Spleen (tissue), 11 donors: ENCODE data around the gene RAB5B. TPM values are rescaled to one million over a fixed set of nuclear protein-coding genes. Genes with fewer than 3 reads are reported as not detected.

ENCODE experiments used
- DNase-seq: peaks from one replicate; pipeline ENCODE4 v3.0.0-alpha.2; 2020
- H3K27ac ChIP-seq, 8 donors: fragments of 200-600 bp; sonication (generic) in 7 of 8; 1 replicate in 4 of 8; 2 replicates in 4 of 8; pipeline versions ENCODE4 v1.5.0 to v1.8.0; 2016 to 2021; ENCODE audit warnings: inconsistent platforms in 4 of 8, mild to moderate bottlenecking in 4 of 8, moderate library complexity in 1 of 8
- H3K27me3 ChIP-seq, 7 donors: fragments of 200-600 bp; sonication (generic) in 6 of 7; replicated peaks in 1 of 7; 1 replicate in 4 of 7; 2 replicates in 3 of 7; pipeline versions ENCODE4 v1.5.0 to v1.8.0; 2016 to 2021; ENCODE audit warnings: inconsistent platforms in 3 of 7, mild to moderate bottlenecking in 1 of 7
- H3K36me3 ChIP-seq, 6 donors: fragments of 200-600 bp; sonication (generic) in 5 of 6; 1 replicate in 4 of 6; 2 replicates in 2 of 6; pipeline versions ENCODE4 v1.5.0 to v1.8.0; 2016 to 2021; ENCODE audit warnings: inconsistent platforms in 2 of 6
- H3K4me1 ChIP-seq, 6 donors: fragments of 200-600 bp; sonication (generic) in 5 of 6; 1 replicate in 3 of 6; 2 replicates in 3 of 6; pipeline versions ENCODE4 v1.5.0 to v1.8.0; 2016 to 2021; ENCODE audit warnings: inconsistent platforms in 3 of 6
- H3K4me3 ChIP-seq, 8 donors: fragments of 200-600 bp; sonication (generic) in 7 of 8; 1 replicate in 4 of 8; 2 replicates in 4 of 8; pipeline versions ENCODE4 v1.5.0 to v1.8.0; 2016 to 2021; ENCODE audit warnings: inconsistent platforms in 4 of 8, mild to moderate bottlenecking in 4 of 8, moderate library complexity in 2 of 8
- H3K9me3 ChIP-seq, 8 donors: fragments of 200-600 bp; sonication (generic) in 7 of 8; 1 replicate in 4 of 8; 2 replicates in 4 of 8; pipeline versions ENCODE4 v1.5.0 to v1.8.0; 2016 to 2021; ENCODE audit warnings: inconsistent platforms in 4 of 8
- POLR2A ChIP-seq, 3 donors: fragments of 450-650 bp; IDR thresholded peaks; one replicate each; pipeline ENCODE4 v1.5.1; 2017; ENCODE audit warnings: antibody characterized with exemption in 3 of 3, mild to moderate bottlenecking in 1 of 3
- POLR2AphosphoS5 ChIP-seq, 3 donors: sonication (generic); formaldehyde crosslinking; IDR thresholded peaks; one replicate each; pipeline ENCODE4 v1.5.1; 2017; ENCODE audit warnings: antibody characterized with exemption in 3 of 3
- WGBS, 5 donors: extraction: QIAGEN DNeasy Blood & Tissue Kit in 3 of 5; methylation state at CpG; one replicate each; pipeline versions ENCODE4 v1.1.5 to v1.1.7; 2013 to 2018; 5-methylcytosine and 5-hydroxymethylcytosine counted together
- intact Hi-C: fragments of 100-400 bp; cut with DNase I; formaldehyde crosslinking; loops from one replicate; pipeline ENCODE4 v1.15.0; 2023; ENCODE audit warnings: low total_unique reads
- polyA plus RNA-seq, 3 donors: library from polyadenylated mRNA; stranded (reverse); fragments of 200-250 nt; gene quantifications; one replicate each; pipeline ENCODE4 v1.2.1, GENCODE V29; 2013
- total RNA-seq, 7 donors: library from RNA; depleted of rRNA in 3 of 7; stranded (reverse); fragments of >200 nt in 3 of 7; fragmentation: NEBNext Ultra II Directional in 4 of 7; extraction: Animal tissue kit (Norgen Biotek cat#: 25700) in 4 of 7; gene quantifications; one replicate each; pipeline versions ENCODE4 v1.1.0 to v1.2.1, GENCODE V29; 2016 to 2021
- TF ChIP-seq, protein P1 (sequence below), 11 experiments: fragments of 200-600 bp in 7 of 11; fragments of 450-650 bp in 4 of 11; sonication (generic) in 4 of 11; IDR thresholded peaks in 8 of 11; conservative IDR thresholded peaks in 3 of 11; 1 replicate in 7 of 11; 2 replicates in 4 of 11; pipeline versions ENCODE4 v1.4.0 to v1.8.0; 2016 to 2021; ENCODE audit warnings: antibody characterized with exemption in 11 of 11, inconsistent platforms in 4 of 11, mild to moderate bottlenecking in 1 of 11
- donor health status: healthy with polysubstance abuse.
- donor health status: DM: no; HTN: no; CAD: no; lungs with moderate emphysema.
- donor health status: DM: no; HTN: no; CAD: no.
- donor health status: Bipolar disorder and iron deficiency.
- donor health status: healthy.
- donor health status: DM: no; HTN: no; CAD: no.
- donor health status: DM: yes; HTN: yes; CAD: no.

Gene RAB5B
- total and polyA plus RNA-seq, 10 donors: 30.9 to 101 (median 81.4) TPM

- 86 to 99% (median 93%) methylated on average over 4 of the region's 4 CpGs for WGBS, 5 donors
- Histone ChIP-seq H3K4me3 (no peak overlapping the region), H3K27me3 (no peaks in the 10 kb centered on the region), H3K4me1 (peaks cover 5 to 25% (median 19%) of the 10 kb centered on the region in 6 donors), H3K9me3 (no peaks in the 10 kb centered on the region), H3K36me3 (peaks cover 0 to 8% (median 0%) of the 10 kb centered on the region in 6 donors), H3K27ac (no peak overlapping the region)
- TF ChIP-seq POLR2A (IDR thresholded peaks at IDR 0.05) (no peak), POLR2AphosphoS5 (IDR thresholded peaks at IDR 0.05) (no peak)
- TF ChIP-seq, protein P1, sequence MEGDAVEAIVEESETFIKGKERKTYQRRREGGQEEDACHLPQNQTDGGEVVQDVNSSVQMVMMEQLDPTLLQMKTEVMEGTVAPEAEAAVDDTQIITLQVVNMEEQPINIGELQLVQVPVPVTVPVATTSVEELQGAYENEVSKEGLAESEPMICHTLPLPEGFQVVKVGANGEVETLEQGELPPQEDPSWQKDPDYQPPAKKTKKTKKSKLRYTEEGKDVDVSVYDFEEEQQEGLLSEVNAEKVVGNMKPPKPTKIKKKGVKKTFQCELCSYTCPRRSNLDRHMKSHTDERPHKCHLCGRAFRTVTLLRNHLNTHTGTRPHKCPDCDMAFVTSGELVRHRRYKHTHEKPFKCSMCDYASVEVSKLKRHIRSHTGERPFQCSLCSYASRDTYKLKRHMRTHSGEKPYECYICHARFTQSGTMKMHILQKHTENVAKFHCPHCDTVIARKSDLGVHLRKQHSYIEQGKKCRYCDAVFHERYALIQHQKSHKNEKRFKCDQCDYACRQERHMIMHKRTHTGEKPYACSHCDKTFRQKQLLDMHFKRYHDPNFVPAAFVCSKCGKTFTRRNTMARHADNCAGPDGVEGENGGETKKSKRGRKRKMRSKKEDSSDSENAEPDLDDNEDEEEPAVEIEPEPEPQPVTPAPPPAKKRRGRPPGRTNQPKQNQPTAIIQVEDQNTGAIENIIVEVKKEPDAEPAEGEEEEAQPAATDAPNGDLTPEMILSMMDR (IDR thresholded peaks at IDR 0.05 in 8 of 11, conservative IDR thresholded peaks at IDR 0.05 in 3 of 11): no peak
- DNase-seq: no peak
- intact Hi-C loops: no loop called here
Observed at GRCh38 chr12:56017181-56017580, 43.3 kb downstream of the RAB5B start.

GRCh38 chr12:56018356-56018755 is 44.5 kb downstream of the RAB5B start:
- Histone ChIP-seq H3K36me3 (peaks cover 0 to 8% (median 0%) of the 10 kb centered on the region in 6 donors), H3K27me3 (no peaks in the 10 kb centered on the region), H3K9me3 (no peaks in the 10 kb centered on the region), H3K4me3 (no peak overlapping the region), H3K27ac (no peak overlapping the region), H3K4me1 (peaks cover 5 to 33% (median 21%) of the 10 kb centered on the region in 6 donors)
- TF ChIP-seq POLR2AphosphoS5 (IDR thresholded peaks at IDR 0.05) (no peak), POLR2A (IDR thresholded peaks at IDR 0.05) (no peak)
- TF ChIP-seq, protein P1 (IDR thresholded peaks at IDR 0.05 in 8 of 11, conservative IDR thresholded peaks at IDR 0.05 in 3 of 11): no peak
- no peak for DNase-seq
- 89 to 100% (median 96%) methylated on average over 1 of the region's 1 CpG for WGBS, 5 donors
- intact Hi-C loops: no loop called here

DNA sequence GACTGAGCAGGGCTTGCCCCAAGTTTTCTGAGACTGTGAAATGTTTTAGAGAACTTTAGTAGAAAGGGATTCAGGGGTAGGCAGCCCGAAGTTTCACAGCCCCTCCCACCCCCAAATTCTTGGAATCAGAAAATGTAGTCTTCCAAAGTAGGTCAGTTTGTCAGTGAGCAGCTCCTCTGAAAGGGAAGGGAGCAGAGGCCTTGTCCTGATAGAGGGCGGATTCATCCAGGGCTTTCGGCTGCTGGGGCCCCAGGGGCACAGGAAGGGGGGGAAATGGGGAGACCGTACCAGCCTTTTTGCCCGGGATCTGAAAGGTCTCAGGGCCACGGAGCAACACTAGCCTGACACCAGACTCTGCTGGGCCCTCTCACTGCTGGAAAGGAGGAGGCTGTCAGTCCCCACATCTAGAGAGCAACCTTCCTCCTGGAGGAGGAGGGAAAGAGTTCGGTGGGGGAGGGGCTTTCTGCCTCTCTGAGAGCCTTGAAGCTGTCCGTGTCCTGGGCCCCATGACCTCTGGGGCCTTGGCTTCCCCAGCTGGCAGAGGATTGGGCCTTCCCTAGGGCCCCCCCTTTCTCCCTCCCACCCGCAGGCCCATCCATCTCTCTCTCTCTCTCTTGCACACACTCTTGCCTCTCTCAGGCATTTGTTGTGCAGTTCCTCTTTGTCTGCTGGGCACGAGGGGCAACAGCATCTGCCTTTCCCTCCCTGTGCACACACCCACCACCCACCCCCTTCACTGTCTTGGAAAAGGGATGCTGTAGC is 46.7 kb downstream of the RAB5B start, which contains the start of gene IKZF4:
Gene IKZF4 (plus strand): TSS at position 621 of the 762 bp plus-strand sequence. CDS start 451 bp downstream, outside the sequence.
- Histone ChIP-seq H3K36me3 (peaks cover 0 to 20% (median 0%) of the 10 kb centered on the region in 6 donors), H3K27me3 (no peaks in the 10 kb centered on the region), H3K4me1 (peaks cover 5 to 37% (median 21%) of the 10 kb centered on the region in 6 donors), H3K27ac (peak within 1 kb of the TSS in 7 of 8 donors; percentile 36 to 73 (median 61)), H3K9me3 (no peaks in the 10 kb centered on the region), H3K4me3 (peak within 1 kb of the TSS in 6 of 8 donors; percentile 23 to 61 (median 26))
- TF ChIP-seq POLR2A (IDR thresholded peaks at IDR 0.05) (no peak), POLR2AphosphoS5 (IDR thresholded peaks at IDR 0.05) (no peak)
- TF ChIP-seq, protein P1 (IDR thresholded peaks at IDR 0.05 in 8 of 11, conservative IDR thresholded peaks at IDR 0.05 in 3 of 11): no peak
- 17 to 29% (median 18%) methylated on average over 6 to 10 of the region's 10 CpGs for WGBS, 5 donors
- intact Hi-C loops: no loop called here
- no peak for DNase-seq

DNA sequence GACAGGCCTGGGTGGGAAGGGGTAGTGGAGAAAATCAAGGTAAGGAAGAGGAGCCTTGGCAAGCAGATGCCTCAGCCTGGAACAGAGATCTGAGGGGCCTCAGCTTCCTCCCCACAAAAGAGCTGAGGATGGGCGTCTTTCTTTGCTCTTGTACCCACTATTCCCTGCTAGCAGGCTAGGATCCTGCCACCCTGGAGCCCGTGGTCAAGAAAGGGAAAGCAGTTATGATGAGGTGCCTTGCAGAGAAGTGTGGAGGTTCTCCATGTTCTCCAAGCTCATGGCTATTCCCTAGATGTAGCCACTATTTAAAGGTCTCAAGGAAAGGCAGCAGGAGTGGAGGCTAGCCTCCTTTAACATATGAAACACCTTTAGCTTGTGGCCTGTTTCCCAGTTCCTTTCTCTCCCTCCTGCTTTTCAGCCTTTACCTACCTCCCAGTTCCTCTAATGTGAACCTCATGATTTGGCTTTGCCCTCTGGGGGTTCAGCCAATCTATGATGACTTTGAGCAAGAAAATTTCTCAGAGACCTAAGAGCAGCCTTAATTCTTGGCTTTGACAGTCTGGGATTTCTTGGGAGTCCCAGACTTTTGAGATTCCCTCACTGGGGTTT is 48.1 kb downstream of the RAB5B start:
- Histone ChIP-seq H3K4me1 (peaks cover 5 to 37% (median 21%) of the 10 kb centered on the region in 6 donors), H3K9me3 (no peaks in the 10 kb centered on the region), H3K27ac (peak overlapping the region in 5 of 8 donors; percentile 27 to 73 (median 71)), H3K36me3 (peaks cover 0 to 32% (median 0%) of the 10 kb centered on the region in 6 donors), H3K27me3 (no peaks in the 10 kb centered on the region), H3K4me3 (peak overlapping the region in 1 of 8 donors; percentile 61)
- DNase-seq: no peak
- intact Hi-C loops: no loop called here
- 25 to 36% (median 32%) methylated on average over 2 of the region's 2 CpGs for WGBS, 5 donors
- TF ChIP-seq, protein P1 (IDR thresholded peaks at IDR 0.05 in 8 of 11, conservative IDR thresholded peaks at IDR 0.05 in 3 of 11): no peak
- TF ChIP-seq POLR2A (IDR thresholded peaks at IDR 0.05) (no peak), POLR2AphosphoS5 (IDR thresholded peaks at IDR 0.05) (no peak)
